ENCODE data around the gene OGFOD3. TPM values are rescaled to one million over a fixed set of nuclear protein-coding genes. Genes with fewer than 3 reads are reported as not detected.

OGFOD3 gene
- total and polyA plus RNA-seq, 2 donors (not counting 1 experiment from before 2014, with no cell fraction given) = 22.6 to 30.5 TPM

- Histone ChIP-seq H3K27me3 (replicated peaks in 1 of 4; ENCODE audit: control extremely low read depth in 1 of 4, control insufficient read depth in 3 of 4, insufficient read depth in 4 of 4, low read length in 3 of 4) (peaks cover 0 to 14% (median 0%) of the 10 kb centered on the region in 4 experiments), H3K36me3 (replicated peaks in 1 of 2; ENCODE audit: control extremely low read depth in 1 of 2, control insufficient read depth in 1 of 2, extremely low read depth in 1 of 2, insufficient read depth in 2 of 2, low read length in 1 of 2) (no peaks in the 10 kb centered on the region), H3K4me1 (ENCODE audit: control insufficient read depth in 2 of 2, insufficient read depth in 2 of 2, low read length in 2 of 2) (peaks cover 4% of the 10 kb centered on the region in 2 donors), H4K20me1 (ENCODE audit: control insufficient read depth, insufficient read depth, low read length, poor library complexity, severe bottlenecking) (no peaks in the 10 kb centered on the region), H3K27ac (ENCODE audit: low read length in 2 of 2) (no peak overlapping the region), H3K9ac (ENCODE audit: low read length) (no peak overlapping the region), H3K9me3 (ENCODE audit: control extremely low read depth in 1 of 3, control insufficient read depth in 2 of 3, insufficient read depth in 1 of 3, low read length in 2 of 3) (peaks cover 0 to 5% (median 0%) of the 10 kb centered on the region in 3 donors), H3K4me2 (replicated peaks; ENCODE audit: low read depth, low read length, poor library complexity, severe bottlenecking) (no peak overlapping the region), H3K4me3 (ENCODE audit: control extremely low read depth in 1 of 5, extremely low read depth in 1 of 5, insufficient read depth in 1 of 5, low read depth in 2 of 5, low read length in 4 of 5) (no peak overlapping the region), H3K79me2 (ENCODE audit: control insufficient read depth, insufficient read depth, low read length) (no peaks in the 10 kb centered on the region), H2AFZ (ENCODE audit: insufficient read depth, low read depth, low read length, poor library complexity, severe bottlenecking) (no peak overlapping the region)
- H3K9me3 Mint-ChIP-seq (ENCODE audit: insufficient read depth) = no peaks in the 10 kb centered on the region
- TF ChIP-seq CTCF (IDR thresholded peaks at IDR 0.05) (no peak), EZH2 (IDR thresholded peaks at IDR 0.05; ENCODE audit: borderline replicate concordance, insufficient read depth, low read depth, low read length, poor library complexity, severe bottlenecking) (no peak)
- ChIA-PET CTCF (interaction anchor here (0.6 to 1.2 kb wide), 3 partner anchors 25 to 210 kb away, joined by 3 read pairs; no protein-coding TSS in a partner anchor), POLR2A (no interaction called here)
- H3K27ac Mint-ChIP-seq = no peak overlapping the region
- WGBS (ENCODE audit: insufficient coverage) = 89% methylated on average over 32 of the region's 42 CpGs
- ATAC-seq (ENCODE audit: low read depth) = no peak
- no peak overlapping the region for H3K4me3 Mint-ChIP-seq
- DNase-seq = no peak
- intact Hi-C loops (cut with micrococcal nuclease) = no loop called here
- H3K27me3 Mint-ChIP-seq = peaks cover 15% of the 10 kb centered on the region
- peaks cover 6% of the 10 kb centered on the region for H3K4me1 Mint-ChIP-seq
Measured at GRCh38 chr17:82345151-82345976, 73.0 kb downstream of the OGFOD3 start.
